Osteoblast (primary cell): ENCODE results near the gene MBD2. TPM values are rescaled to one million over a fixed set of nuclear protein-coding genes. Genes with fewer than 3 reads are reported as not detected.
A peak's percentile ranks its signal among the peaks of the same experiment; 100 is the strongest.

Experiments
- DNase-seq: peaks from one replicate; pipeline ENCODE4 v3.0.0; 2011; ENCODE audit warnings: low spot score, mixed read lengths; ENCODE audit not compliant: insufficient read length; ENCODE audit errors: missing footprints
- H2AFZ ChIP-seq: 2 replicates; pipeline ENCODE4 v1.6.0; 2011; ENCODE audit warnings: mild to moderate bottlenecking, low read length
- H3K27ac ChIP-seq: 2 replicates; pipeline ENCODE4 v1.5.1; 2011; ENCODE audit warnings: mild to moderate bottlenecking, low read depth, low read length, moderate library complexity
- H3K27me3 ChIP-seq: 2 replicates; pipeline ENCODE4 v1.6.0; 2012; ENCODE audit warnings: mild to moderate bottlenecking, control low read depth, inconsistent platforms, low read length, moderate library complexity; ENCODE audit not compliant: insufficient read depth
- H3K36me3 ChIP-seq: 2 replicates; pipeline ENCODE4 v1.5.1; 2011; ENCODE audit warnings: mild to moderate bottlenecking, low read length, control low read depth, moderate library complexity; ENCODE audit not compliant: insufficient read depth
- H3K4me1 ChIP-seq: 2 replicates; pipeline ENCODE4 v1.5.1; 2011; ENCODE audit warnings: mild to moderate bottlenecking, low read length, control low read depth, moderate library complexity; ENCODE audit not compliant: insufficient read depth
- H3K4me2 ChIP-seq: 2 replicates; pipeline ENCODE4 v1.6.0; 2011; ENCODE audit warnings: mild to moderate bottlenecking, low read length; ENCODE audit not compliant: insufficient read depth
- H3K4me3 ChIP-seq: fragments of 200-600 bp; sonication (generic); 3 replicates; pipeline ENCODE4 v1.5.1; 2012; ENCODE audit warnings: mild to moderate bottlenecking, low read length, inconsistent platforms; ENCODE audit not compliant: insufficient read depth
- H3K79me2 ChIP-seq: 2 replicates; pipeline ENCODE4 v1.6.0; 2012; ENCODE audit warnings: mild to moderate bottlenecking, low read length, control low read depth, inconsistent platforms; ENCODE audit not compliant: insufficient read depth
- H3K9me3 ChIP-seq: 2 replicates; pipeline ENCODE4 v1.5.1; 2011; ENCODE audit warnings: low read depth, low read length, control low read depth
- H4K20me1 ChIP-seq: 2 replicates; pipeline ENCODE4 v1.6.0; 2012; ENCODE audit warnings: mild to moderate bottlenecking, low read length, control low read depth; ENCODE audit not compliant: insufficient read depth
- total RNA-seq: library from RNA; depleted of rRNA; stranded (reverse); fragments of >200 nt; gene quantifications from 2 replicates; pipeline ENCODE4 v1.2.3, GENCODE V29; 2012
- TF ChIP-seq, protein P1 (sequence below): IDR thresholded peaks from 2 replicates; pipeline ENCODE4 v1.5.1; 2011; ENCODE audit warnings: mild to moderate bottlenecking, low read depth, low read length, moderate library complexity; ENCODE audit errors: extremely low read depth

Gene MBD2
- total RNA-seq, 1 donor = 23.9 TPM

DNA sequence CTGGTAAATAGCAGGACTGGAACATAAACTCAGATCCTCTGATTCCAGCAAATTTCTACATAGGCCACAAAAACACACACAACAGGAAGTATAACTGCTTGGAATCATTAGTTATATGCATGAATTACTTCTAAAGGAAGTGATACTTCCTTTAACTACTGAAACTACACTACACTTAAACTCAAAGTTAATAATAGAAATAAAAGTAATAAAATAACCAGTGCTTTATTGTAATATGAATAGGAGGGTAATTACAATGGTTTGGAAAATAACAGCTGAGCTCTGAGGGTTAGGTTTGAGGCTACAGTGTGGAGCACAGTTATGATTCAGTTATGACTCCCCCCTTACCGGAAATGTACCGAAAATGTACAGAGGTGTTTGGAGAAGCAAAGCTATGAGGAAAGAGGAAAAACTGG, 26.4 kb upstream of the MBD2 start:
- Histone ChIP-seq H3K4me2 (peak overlapping the region; percentile 4), H3K4me3 (no peak overlapping the region), H3K9me3 (no peaks in the 10 kb centered on the region), H3K79me2 (no peaks in the 10 kb centered on the region), H3K4me1 (peaks cover 6% of the 10 kb centered on the region), H3K36me3 (no peaks in the 10 kb centered on the region), H3K27ac (no peak overlapping the region), H4K20me1 (no peaks in the 10 kb centered on the region), H3K27me3 (no peaks in the 10 kb centered on the region), H2AFZ (no peak overlapping the region)
- TF ChIP-seq, protein P1, sequence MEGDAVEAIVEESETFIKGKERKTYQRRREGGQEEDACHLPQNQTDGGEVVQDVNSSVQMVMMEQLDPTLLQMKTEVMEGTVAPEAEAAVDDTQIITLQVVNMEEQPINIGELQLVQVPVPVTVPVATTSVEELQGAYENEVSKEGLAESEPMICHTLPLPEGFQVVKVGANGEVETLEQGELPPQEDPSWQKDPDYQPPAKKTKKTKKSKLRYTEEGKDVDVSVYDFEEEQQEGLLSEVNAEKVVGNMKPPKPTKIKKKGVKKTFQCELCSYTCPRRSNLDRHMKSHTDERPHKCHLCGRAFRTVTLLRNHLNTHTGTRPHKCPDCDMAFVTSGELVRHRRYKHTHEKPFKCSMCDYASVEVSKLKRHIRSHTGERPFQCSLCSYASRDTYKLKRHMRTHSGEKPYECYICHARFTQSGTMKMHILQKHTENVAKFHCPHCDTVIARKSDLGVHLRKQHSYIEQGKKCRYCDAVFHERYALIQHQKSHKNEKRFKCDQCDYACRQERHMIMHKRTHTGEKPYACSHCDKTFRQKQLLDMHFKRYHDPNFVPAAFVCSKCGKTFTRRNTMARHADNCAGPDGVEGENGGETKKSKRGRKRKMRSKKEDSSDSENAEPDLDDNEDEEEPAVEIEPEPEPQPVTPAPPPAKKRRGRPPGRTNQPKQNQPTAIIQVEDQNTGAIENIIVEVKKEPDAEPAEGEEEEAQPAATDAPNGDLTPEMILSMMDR = no peak
- DNase-seq = no peak

DNA sequence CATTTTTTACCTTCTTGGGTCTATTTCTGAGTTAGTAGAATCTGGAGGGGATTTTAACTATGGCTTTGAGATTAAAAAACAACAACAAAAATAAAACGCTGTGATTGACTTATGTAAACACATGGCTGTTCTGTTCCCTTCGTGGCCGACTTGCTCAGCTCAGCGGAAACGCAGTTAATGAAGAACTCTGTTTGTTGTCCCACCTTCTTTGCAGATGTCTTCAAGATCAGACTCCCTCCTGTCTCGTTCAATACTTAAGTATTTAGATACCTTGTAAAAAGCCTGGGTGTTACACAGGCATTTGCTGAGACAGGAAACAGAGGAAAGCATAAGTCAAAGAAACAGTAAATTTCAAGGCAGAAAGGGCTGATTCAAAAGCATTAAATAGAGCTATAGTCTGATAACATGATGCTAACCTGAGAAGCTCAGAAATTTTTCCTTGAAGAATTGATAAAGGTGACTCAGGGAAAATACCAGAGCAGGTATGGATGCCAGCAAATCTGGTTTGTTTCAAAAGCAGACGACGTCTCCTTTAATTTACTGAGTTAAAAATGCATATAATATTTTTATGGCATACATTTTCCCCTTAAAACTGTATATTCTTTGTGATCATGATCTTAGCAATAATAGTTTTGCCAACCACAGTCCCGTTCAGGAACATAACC, 23.2 kb upstream of the MBD2 start:
- TF ChIP-seq, protein P1 = no peak
- peak overlapping the region; percentile 49 for H2AFZ ChIP-seq

DNA sequence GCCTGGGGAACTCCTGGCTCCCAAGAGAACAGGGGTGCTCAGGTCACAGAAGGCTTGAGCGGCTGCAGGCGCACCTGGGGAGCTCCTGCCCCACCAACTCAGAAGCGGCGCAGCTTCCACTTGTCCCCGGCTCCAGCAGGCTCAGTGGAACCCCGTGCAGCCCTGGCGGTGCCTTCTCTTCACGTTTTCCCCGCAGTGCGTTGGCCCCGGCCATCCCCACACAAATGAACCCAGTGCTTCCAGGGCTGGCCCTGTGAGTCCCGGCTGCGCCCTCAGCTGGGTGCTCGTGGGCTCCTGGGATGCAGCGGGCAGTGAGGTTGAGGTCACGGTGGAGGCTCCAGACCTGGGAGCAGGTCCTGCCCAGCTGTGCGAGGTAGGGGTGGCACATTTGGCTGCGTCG, 17.9 kb upstream of the MBD2 start:
- H3K27ac ChIP-seq = no peak overlapping the region
- no peaks in the 10 kb centered on the region for H3K79me2 ChIP-seq
- H4K20me1 ChIP-seq = no peaks in the 10 kb centered on the region
- no peak overlapping the region for H3K4me3 ChIP-seq
- H2AFZ ChIP-seq = no peak overlapping the region
- no peak overlapping the region for H3K4me2 ChIP-seq
- TF ChIP-seq, protein P1 = no peak
- H3K36me3 ChIP-seq = no peaks in the 10 kb centered on the region
- H3K4me1 ChIP-seq = peaks cover 10% of the 10 kb centered on the region
- H3K27me3 ChIP-seq = no peaks in the 10 kb centered on the region
- H3K9me3 ChIP-seq = no peaks in the 10 kb centered on the region
- no peak for DNase-seq

More for the DNA sequence above, 23.2 kb upstream of the MBD2 start:
- H3K79me2 ChIP-seq = no peaks in the 10 kb centered on the region
- H3K4me3 ChIP-seq = no peak overlapping the region
- no peak for DNase-seq
- no peaks in the 10 kb centered on the region for H3K36me3 ChIP-seq
- no peaks in the 10 kb centered on the region for H4K20me1 ChIP-seq
- no peaks in the 10 kb centered on the region for H3K4me1 ChIP-seq
- no peak overlapping the region for H3K4me2 ChIP-seq
- H3K27me3 ChIP-seq = no peaks in the 10 kb centered on the region
- H3K27ac ChIP-seq = no peak overlapping the region
- H3K9me3 ChIP-seq = no peaks in the 10 kb centered on the region

DNA sequence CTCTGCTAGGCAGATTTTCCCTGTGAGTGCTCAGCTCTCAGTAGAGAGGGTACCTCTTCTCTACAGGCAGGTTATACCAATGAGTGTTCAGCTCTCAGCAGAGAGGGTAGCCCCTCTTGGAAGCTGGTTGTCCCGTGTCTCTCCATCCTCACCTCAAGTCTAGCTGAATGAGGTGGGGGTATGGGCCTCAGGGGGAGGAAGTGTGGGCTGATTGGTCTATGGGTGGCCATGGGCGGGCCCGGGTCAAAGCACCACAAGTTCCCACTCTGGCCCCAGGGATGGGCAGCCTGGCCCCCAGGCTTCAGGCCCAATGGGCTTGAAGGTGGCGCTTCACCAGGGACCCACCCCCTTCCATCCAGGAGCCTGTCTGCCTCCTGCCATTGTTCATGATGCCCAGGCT, 17.0 kb upstream of the MBD2 start:
- Histone ChIP-seq H3K27me3 (no peaks in the 10 kb centered on the region), H3K4me1 (peaks cover 10% of the 10 kb centered on the region), H4K20me1 (no peaks in the 10 kb centered on the region), H2AFZ (no peak overlapping the region), H3K4me3 (no peak overlapping the region), H3K4me2 (no peak overlapping the region), H3K36me3 (no peaks in the 10 kb centered on the region), H3K79me2 (no peaks in the 10 kb centered on the region), H3K27ac (no peak overlapping the region), H3K9me3 (no peaks in the 10 kb centered on the region)
- TF ChIP-seq, protein P1 = no peak
- no peak for DNase-seq
